ENCODE measurements around the gene CTDP1.
A peak's percentile ranks its signal among the peaks of the same experiment; 100 is the strongest.

CTDP1 gene

DNA sequence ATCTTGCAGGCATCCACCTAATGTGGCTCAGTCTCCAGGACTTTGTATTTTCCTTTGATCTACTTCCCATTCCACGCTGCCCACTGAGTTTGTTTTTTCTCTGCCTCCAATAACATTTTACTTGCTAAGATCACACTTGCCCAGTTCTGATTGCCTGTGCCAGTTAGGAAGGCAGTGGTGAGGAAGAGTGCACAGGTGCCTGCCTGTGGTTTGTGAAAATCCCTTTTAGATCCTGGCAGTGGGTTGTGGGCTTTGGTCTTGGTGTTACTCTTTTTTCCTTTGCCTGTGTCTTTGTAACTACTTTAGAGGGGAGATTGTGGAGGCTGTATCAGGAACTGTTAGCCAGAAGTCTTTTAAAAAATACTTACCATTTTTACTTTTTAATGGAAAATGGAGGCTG is 81.3 kb downstream of the CTDP1 start:
- no peak for DNase-seq (ENCODE audit: low read depth, low spot score)

GRCh38 chr18:79763407-79763806 is 83.8 kb downstream of the CTDP1 start:
- no peak for DNase-seq (ENCODE audit: low read depth, low spot score)

- DNase-seq (ENCODE audit: low read depth, low spot score), result no peak
These were observed 84.5 kb downstream of the CTDP1 start for GRCh38 chr18:79764131-79764530.

- no peak for DNase-seq (ENCODE audit: low read depth, low spot score)
These were observed 86.1 kb downstream of the CTDP1 start for GRCh38 chr18:79765491-79766245.

- peak; percentile 29 for DNase-seq (ENCODE audit: low read depth, low spot score)
These were observed 86.7 kb downstream of the CTDP1 start for GRCh38 chr18:79766308-79766707.

- DNase-seq (ENCODE audit: low read depth, low spot score), result no peak
These were observed 89.1 kb downstream of the CTDP1 start for GRCh38 chr18:79768745-79769144.

DNA sequence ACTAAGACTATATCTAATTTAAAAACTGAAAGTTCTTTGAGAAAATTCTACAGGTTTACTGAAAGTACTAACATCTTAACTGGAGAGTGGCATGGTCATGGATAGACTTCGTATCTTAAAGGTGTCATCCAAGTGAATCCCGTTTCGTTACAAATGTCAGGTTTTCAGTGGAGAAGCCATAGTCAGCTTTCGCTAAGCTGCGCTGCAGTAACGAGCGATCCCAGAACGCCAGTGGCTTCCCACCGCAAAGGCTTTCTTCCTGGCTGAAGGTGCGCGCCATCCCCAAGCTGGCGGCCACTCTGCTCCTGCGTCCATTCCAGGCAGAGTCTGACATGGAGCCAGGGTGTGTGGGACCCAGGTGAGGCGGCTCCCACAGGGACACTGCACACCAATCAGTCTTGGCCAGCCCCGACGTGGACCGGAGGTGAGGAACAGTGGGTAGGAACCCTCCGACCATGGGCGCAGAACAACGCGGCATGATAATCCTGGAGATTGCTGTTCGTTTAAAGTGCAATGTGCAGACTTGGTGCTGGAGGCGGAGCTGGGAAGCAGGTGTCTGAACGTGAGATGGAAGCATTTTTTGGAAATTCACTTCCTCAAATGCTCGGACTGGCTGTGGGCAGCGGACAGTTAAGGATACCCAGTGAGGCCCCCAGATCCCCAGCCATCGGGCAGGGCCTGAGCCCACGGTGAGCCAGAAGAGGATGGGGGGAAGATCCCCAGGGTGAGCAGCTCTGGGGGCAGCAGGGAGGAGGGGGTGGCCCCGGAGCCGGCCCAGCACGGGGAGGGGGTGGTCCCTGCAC is 90.3 kb downstream of the CTDP1 start:
- no peak for DNase-seq (ENCODE audit: low read depth, low spot score)

GRCh38 chr18:79770501-79770815 is 90.9 kb downstream of the CTDP1 start:
- no peak for DNase-seq (ENCODE audit: low read depth, low spot score)

GRCh38 chr18:79770826-79771225 is 91.2 kb downstream of the CTDP1 start:
- DNase-seq (ENCODE audit: low read depth, low spot score), result no peak

GRCh38 chr18:79771446-79772107 is 92.0 kb downstream of the CTDP1 start:
- DNase-seq (ENCODE audit: low read depth, low spot score), result no peak

DNA sequence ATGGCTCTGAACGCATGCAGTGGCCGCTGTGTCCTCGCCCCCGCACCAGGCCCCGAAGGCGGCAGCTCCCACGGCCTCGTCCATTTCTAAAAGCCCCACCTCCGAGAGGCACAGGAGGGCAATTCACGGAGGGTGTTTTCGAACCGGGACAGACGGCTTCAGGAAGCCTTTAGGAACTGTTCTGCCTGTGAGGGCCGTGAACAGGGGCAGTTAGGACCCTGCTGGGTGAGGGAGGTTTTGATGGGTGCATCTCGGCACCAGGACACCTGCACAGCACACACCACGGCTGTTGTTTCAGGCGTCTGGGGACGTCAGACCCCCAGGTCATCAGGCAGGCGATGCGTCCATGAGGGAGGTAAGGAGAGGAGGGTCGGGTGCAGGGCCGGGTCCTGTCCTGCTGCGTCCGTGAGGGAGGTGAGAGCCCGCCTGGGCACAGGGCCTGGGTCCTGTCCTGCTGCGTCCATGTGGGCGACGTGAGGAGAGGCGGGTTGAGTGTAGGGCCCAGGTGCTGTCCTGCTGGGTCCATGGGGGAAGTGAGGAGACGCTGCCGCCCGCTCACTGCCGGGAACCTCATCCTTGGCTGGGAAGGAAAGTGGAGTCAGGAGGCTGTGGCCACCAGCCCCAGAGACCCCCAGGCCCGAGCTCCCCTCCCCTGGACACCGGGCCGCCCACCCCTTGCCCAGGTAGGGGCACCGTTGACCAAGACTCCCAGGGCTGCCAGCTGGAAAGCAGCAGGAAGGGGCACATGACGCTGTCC is 92.7 kb downstream of the CTDP1 start:
- DNase-seq (ENCODE audit: low read depth, low spot score), result no peak

DNA sequence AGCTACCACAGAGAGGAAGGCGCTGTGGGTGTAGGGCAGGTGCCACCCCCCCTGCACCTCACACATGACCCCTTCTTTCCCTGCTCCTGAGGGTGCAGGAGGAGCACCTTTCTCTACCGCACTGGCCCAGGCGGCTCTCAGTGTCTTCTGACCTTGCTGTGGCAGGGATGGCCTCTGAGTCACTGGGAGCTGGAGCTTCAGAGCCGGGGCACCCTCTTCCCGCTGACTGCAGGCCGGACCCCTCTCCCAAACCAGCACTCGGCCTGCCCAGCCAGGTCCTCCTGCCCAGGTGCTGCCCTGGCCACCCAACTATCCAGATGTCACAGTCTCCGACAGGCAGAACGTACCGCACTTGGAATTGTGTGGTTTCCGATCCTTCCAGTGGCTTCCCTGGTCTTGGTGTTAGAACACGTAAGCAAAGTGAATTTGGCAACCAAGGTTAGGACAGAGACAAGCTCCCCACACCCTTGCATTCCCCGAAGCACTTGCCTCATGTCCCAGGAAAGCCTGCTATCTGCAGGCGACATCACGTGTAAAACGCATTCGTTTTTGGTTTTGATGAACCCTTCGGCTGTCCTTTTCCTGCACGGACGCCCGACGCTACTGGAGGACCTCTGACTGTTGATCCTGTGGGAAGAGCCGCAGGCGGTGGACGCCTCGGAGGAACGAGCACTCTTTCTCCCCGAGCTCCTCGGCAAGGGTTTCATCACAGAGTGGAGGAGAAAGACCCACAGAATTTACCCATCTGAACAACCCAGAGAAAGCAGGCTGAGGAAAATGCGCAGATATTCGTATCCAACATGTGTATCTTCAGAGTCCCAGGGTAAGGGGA is 93.5 kb downstream of the CTDP1 start:
- no peak for DNase-seq (ENCODE audit: low read depth, low spot score)

DNA sequence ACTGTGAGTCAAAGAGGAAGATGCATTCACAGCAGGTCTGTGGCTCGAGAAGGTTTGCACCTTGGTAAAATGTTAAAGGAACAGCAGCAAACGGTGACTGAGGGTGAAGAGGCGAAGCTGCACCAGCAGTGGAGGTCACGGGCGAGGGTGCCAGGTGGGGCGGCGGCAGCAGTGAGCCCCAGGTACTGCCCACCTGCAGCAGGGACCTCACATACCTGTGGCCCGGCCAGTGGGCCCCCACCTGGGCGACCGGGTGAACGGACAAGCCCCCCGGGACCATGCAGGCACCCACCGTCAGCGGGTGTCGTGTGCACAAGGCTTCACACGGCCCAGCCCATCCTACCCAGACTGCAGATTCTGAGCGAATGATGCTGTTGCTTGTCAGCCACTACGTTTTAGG is 94.5 kb downstream of the CTDP1 start:
- no peak for DNase-seq (ENCODE audit: low read depth, low spot score)

DNA sequence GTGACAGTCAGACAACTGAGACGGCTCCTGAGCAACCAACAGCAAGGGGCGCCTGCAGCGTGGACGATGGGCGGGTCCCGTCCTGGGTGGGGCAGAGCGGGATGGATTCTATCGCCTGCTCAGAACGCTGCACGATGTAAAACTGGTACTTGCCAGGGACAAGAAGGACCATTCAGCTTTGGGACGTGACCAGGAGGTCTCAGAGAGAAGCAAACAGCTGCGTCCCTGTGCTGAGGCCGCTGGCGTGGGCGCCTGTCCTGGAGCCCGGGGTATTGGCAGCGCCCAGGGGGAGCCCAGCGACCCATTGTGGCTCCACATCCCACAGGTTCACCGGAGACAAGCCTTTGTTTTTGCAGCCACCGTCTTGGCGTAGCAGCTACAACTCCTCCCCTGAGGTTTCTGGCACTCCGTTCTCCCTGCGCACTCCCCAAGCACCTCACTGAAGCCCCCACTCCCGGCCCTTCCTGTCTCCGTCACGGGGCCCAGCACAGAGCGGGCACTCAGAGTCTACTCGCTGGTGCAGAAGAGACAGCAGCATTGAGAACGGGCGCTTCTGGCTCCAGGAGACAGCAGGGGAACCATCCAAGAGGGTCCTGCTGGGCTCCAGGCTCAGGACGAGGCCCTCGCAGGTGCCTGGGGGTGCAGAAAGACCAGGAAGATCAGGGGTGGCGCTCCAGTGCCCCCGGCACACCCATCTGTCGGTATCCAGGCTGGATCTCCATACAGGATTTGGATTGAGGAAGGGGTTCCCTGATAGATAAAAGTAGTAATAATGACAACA is 96.0 kb downstream of the CTDP1 start:
- no peak for DNase-seq (ENCODE audit: low read depth, low spot score)

GRCh38 chr18:79776674-79777073 is 97.1 kb downstream of the CTDP1 start:
- no peak for DNase-seq (ENCODE audit: low read depth, low spot score)

- no peak for DNase-seq (ENCODE audit: low read depth, low spot score)
These were observed 98.7 kb downstream of the CTDP1 start for GRCh38 chr18:79778291-79778791.

DNA sequence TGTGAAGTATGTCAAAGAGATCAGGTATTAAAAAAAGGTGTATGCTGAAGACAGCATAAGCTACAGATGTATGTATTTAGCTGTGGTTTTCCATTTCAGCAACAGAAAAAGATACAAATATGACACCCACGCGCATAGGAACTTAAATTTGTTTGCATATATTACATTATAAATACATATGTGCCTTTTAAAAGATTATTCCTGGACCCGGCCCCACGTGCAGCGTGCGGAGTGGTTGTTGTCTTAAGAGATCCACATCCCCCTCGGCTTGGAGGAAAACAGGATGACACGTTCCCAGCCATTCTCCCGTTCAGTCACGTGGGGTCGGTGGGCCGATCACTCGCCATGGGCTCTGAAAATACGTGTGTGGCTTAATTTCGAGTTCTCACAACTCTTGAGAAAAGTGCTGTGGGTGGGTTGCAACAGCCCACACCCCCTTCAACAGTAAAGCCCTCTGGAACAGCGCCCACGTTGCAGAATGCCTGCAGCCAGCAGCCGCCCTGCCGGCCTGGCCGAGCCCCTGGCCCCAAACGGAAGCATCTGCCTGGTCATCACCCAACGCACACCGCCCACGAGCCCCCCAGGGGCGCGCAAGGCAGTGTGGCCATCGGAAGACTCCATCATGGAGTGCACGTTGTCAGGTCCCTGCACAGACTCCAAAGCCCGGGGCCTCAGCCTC is 99.6 kb downstream of the CTDP1 start:
- DNase-seq (ENCODE audit: low read depth, low spot score), result no peak

GRCh38 chr18:79779700-79780190 is 100.1 kb downstream of the CTDP1 start:
- no peak for DNase-seq (ENCODE audit: low read depth, low spot score)

DNA sequence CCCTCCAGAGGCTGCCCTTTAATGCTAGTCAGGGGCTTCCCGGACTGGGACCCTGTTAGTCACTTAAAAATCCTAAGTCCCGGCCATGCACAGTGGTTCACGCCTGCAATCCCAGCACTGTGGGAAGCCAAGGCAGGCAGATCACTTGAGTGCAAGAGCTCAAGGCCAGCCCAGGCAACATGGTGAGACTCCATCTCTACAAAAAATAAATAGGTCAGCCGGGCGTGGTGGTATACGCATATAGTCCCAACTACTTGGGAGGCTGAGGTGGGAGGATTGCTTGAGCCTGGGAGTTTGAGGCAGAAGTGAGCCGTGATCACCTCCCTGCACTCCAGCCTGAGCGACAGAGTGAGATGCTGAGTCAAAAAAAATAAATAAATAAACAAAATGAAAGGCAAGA is 100.9 kb downstream of the CTDP1 start:
- no peak for DNase-seq (ENCODE audit: low read depth, low spot score)
